K562 (cell line): ENCODE data around the gene ACOT7. TPM values are rescaled to one million over a fixed set of nuclear protein-coding genes. Genes with fewer than 3 reads are reported as not detected.

Experiments
- ATAC-seq: fragments of 200-7000 bp; cut with Tn5 transposase; 3 replicates; pipeline ENCODE4 v1.9.1; 2020; ENCODE audit warnings: moderate library complexity
- BruUV-seq: library from RNA; stranded (reverse); fragments of 400-500 nt; replicated peaks from 2 replicates; lab custom pipeline; 2021; lab: Mats Ljungman, UMichigan
- CTCF ChIA-PET: fragments of 300-600 bp; formaldehyde crosslinking; extraction: SDS; loops from one replicate; lab custom pipeline; 2021; ENCODE audit warnings: low intra/inter-chr PET ratio; lab: Yijun Ruan, JAX
- POLR2A ChIA-PET: fragments of 300-600, 350-650 bp; sonication (Branson Sonifier 250); formaldehyde crosslinking; extraction: SDS; loops from one replicate; lab custom pipeline; 2021; ENCODE audit warnings: antibody characterized with exemption, inconsistent platforms; lab: Yijun Ruan, JAX
- DNase-seq, 4 experiments: peaks; one replicate each; pipeline versions ENCODE4 v3.0.0 to v3.0.0-alpha.2; 2011 to 2018; ENCODE audit warnings: low spot score in 3 of 4, mixed read lengths in 3 of 4; ENCODE audit errors: extremely low read depth in 1 of 4
- FAIRE-seq: peaks from 2 replicates; lab custom pipeline; 2011; peaks lifted over from hg19 to GRCh38; lab: Jason Lieb, UNC
- H2AFZ ChIP-seq: 2 replicates; pipeline ENCODE4 v1.6.0; 2011; ENCODE audit warnings: low read depth, low read length, control low read depth, inconsistent platforms
- H3K27ac ChIP-seq: fragments of 200-600 bp; 3 replicates; pipeline ENCODE4 v1.8.0; 2011; ENCODE audit warnings: low read depth, mild to moderate bottlenecking, control low read depth, inconsistent platforms, low read length, moderate library complexity, mixed read lengths; ENCODE audit errors: extremely low read depth
- H3K27me3 ChIP-seq, 2 experiments: fragments of 300-600 bp in 1 of 2; 2 replicates in 1 of 2; 3 replicates in 1 of 2; pipeline versions ENCODE4 v1.6.0 to v1.8.0; 2011; ENCODE audit warnings: inconsistent platforms in 2 of 2, low read length in 2 of 2, mild to moderate bottlenecking in 1 of 2, mixed read lengths in 1 of 2, moderate library complexity in 1 of 2; ENCODE audit not compliant: control insufficient read depth in 2 of 2, insufficient read depth in 2 of 2
- H3K36me3 ChIP-seq: fragments of 300-600 bp; 3 replicates; pipeline ENCODE4 v1.8.0; 2011; ENCODE audit warnings: mild to moderate bottlenecking, low read length, inconsistent platforms; ENCODE audit not compliant: control insufficient read depth, insufficient read depth
- H3K4me1 ChIP-seq, 2 experiments: fragments of 200-600 bp in 1 of 2; replicated peaks in 1 of 2; 2 replicates in 1 of 2; 3 replicates in 1 of 2; pipeline versions ENCODE4 v1.5.1 to v1.8.0; 2011; ENCODE audit warnings: inconsistent platforms in 2 of 2, low read length in 2 of 2, mild to moderate bottlenecking in 1 of 2, mixed read lengths in 1 of 2, moderate library complexity in 1 of 2; ENCODE audit not compliant: control insufficient read depth in 2 of 2, insufficient read depth in 2 of 2
- H3K4me2 ChIP-seq: 2 replicates; pipeline ENCODE4 v1.6.1; 2011; ENCODE audit warnings: low read length, control low read depth, inconsistent platforms, mixed read lengths; ENCODE audit not compliant: insufficient read depth
- H3K4me3 ChIP-seq: fragments of 200-600 bp; sonication (generic), shearing (Covaris generic); 2 replicates; pipeline ENCODE4 v1.5.1; 2016; ENCODE audit warnings: control low read depth, inconsistent platforms
- H3K79me2 ChIP-seq: fragments of 200-600 bp; 3 replicates; pipeline ENCODE4 v1.8.0; 2011; ENCODE audit warnings: low read length, inconsistent platforms; ENCODE audit not compliant: control insufficient read depth, insufficient read depth
- H3K9ac ChIP-seq, 2 experiments: 2 replicates each; pipeline versions ENCODE4 v1.6.0 to v1.6.1; 2011; ENCODE audit warnings: low read depth in 2 of 2, low read length in 2 of 2, control low read depth in 1 of 2, inconsistent platforms in 1 of 2, mild to moderate bottlenecking in 1 of 2, mixed read lengths in 1 of 2; ENCODE audit not compliant: insufficient read depth in 1 of 2
- H3K9me1 ChIP-seq: one replicate; pipeline ENCODE4 v1.6.0; 2011; ENCODE audit warnings: inconsistent platforms, mild to moderate bottlenecking, low read length, moderate library complexity; ENCODE audit not compliant: control insufficient read depth, insufficient read depth
- H3K9me3 ChIP-seq: replicated peaks from 2 replicates; pipeline ENCODE4 v1.5.1; 2011; ENCODE audit warnings: low read depth, low read length, inconsistent platforms; ENCODE audit not compliant: control insufficient read depth, insufficient read depth
- H4K20me1 ChIP-seq: replicated peaks from 2 replicates; pipeline ENCODE4 v1.6.1; 2011; ENCODE audit warnings: low read length, inconsistent platforms, mixed read lengths; ENCODE audit not compliant: control insufficient read depth, insufficient read depth
- COPS2 ChIP-seq: fragments of 450-650 bp; conservative IDR thresholded peaks from 2 replicates; pipeline ENCODE4 v1.6.1; 2016; ENCODE audit warnings: mild to moderate bottlenecking, moderate library complexity
- ETV6 ChIP-seq, 3 experiments: fragments of 150-350 bp in 1 of 3; sonication (generic) in 1 of 3; formaldehyde crosslinking in 1 of 3; IDR thresholded peaks; 2 replicates each; pipeline versions ENCODE4 v1.6.1 to v1.8.0; 2014 to 2022; ENCODE audit warnings: borderline replicate concordance in 2 of 3, low read depth in 2 of 3, antibody characterized with exemption in 1 of 3, low read length in 1 of 3, mild to moderate bottlenecking in 1 of 3, missing genetic modification reagents in 1 of 3
- FOXO4 ChIP-seq: fragments of 450-650 bp; formaldehyde crosslinking; IDR thresholded peaks from 2 replicates; pipeline ENCODE4 v1.4.0; 2020; ENCODE audit warnings: mild to moderate bottlenecking, moderate library complexity
- PRDM10 ChIP-seq: fragments of 450-650 bp; IDR thresholded peaks from 2 replicates; pipeline ENCODE4 v1.6.1; 2018; ENCODE audit not compliant: partially characterized antibody
- RBM39 ChIP-seq: fragments of 200-400 bp; formaldehyde crosslinking; optimal IDR thresholded peaks from 2 replicates; pipeline ENCODE3; 2018; ENCODE audit warnings: low read depth, low read length
- SOX6 ChIP-seq: fragments of 450-650 bp; IDR thresholded peaks from 2 replicates; pipeline ENCODE4 v1.6.1; 2014; ENCODE audit warnings: mild to moderate bottlenecking
- ZBTB26 ChIP-seq: fragments of 450-650 bp; formaldehyde crosslinking; IDR thresholded peaks from 2 replicates; pipeline ENCODE4 v1.4.0; 2022; ENCODE audit warnings: missing genetic modification characterization
- ZNF184 ChIP-seq: sonication (generic); formaldehyde crosslinking; IDR thresholded peaks from 2 replicates; pipeline ENCODE4 v1.5.0; 2020; ENCODE audit warnings: missing genetic modification reagents
- ZNF197 ChIP-seq: fragments of 200-800 bp; sonication (Bioruptor generic); IDR thresholded peaks from 2 replicates; pipeline ENCODE4 v1.6.1; 2016; ENCODE audit warnings: low read depth, missing genetic modification characterization, missing compliant biosample characterization
- ZNF253 ChIP-seq: fragments of 250-450 bp; sonication (Bioruptor Pico); conservative IDR thresholded peaks from 2 replicates; pipeline ENCODE4 v1.6.1; 2021; ENCODE audit warnings: mild to moderate bottlenecking
- ZNF584 ChIP-seq: fragments of 200-800 bp; sonication (Bioruptor generic); IDR thresholded peaks from 2 replicates; pipeline ENCODE4 v1.6.1; 2016; ENCODE audit warnings: low read depth, mild to moderate bottlenecking, missing genetic modification characterization, missing compliant biosample characterization
- WGBS: fragments of 100-300 bp; shearing (Covaris generic); methylation state at CpG from one replicate; pipeline ENCODE4 v1.1.6; 2016; ENCODE audit warnings: low coverage, mixed read lengths; ENCODE audit not compliant: insufficient coverage; ENCODE audit errors: missing lambda C conversion rate; 5-methylcytosine and 5-hydroxymethylcytosine counted together
- in situ Hi-C: fragments of 300-500 bp; cut with MboI; formaldehyde crosslinking; loops from 4 replicates; pipeline ENCODE4 v1.15.0; 2018; ENCODE audit warnings: inconsistent platforms, mixed read lengths
- intact Hi-C: fragments of 100-400 bp; cut with micrococcal nuclease; formaldehyde crosslinking; loops from 2 replicates; pipeline ENCODE4 v1.14.2; 2022
- polyA plus RNA-seq, 8 experiments: library from polyadenylated mRNA; depleted of rRNA in 4 of 8; stranded (reverse) in 5 of 8; unstranded in 3 of 8; fragments of >200 nt; fragmentation: Nextera tagmentation in 2 of 8; fragmentation: Illumina TruSeq in 1 of 8; extraction: Ambion mirVana in 2 of 8; extraction: Trizol in 1 of 8; gene quantifications; 2 replicates each; pipeline versions ENCODE4 v1.2.1 to v1.2.3, GENCODE V29; 2011 to 2014; ENCODE audit warnings: inconsistent platforms in 1 of 8, missing spikeins in 1 of 8
- total RNA-seq, 7 experiments: library from RNA; depleted of rRNA in 6 of 7; stranded (reverse); fragments of >200 nt in 6 of 7; fragmentation: Illumina TruSeq in 2 of 7; extraction: Trizol in 2 of 7; gene quantifications; 2 replicates each; pipeline versions ENCODE4 v1.2.1 to v1.2.3, GENCODE V29; 2011 to 2021; ENCODE audit warnings: low replicate concordance in 1 of 7

The ACOT7 gene
- total and polyA plus RNA-seq, 9 of the 15 experiments (the other 6 are each of a cell fraction or from before 2014, with no cell fraction given) = 7.0 to 92.6 (median 37.2) TPM

- FAIRE-seq = no peak
- Histone ChIP-seq H3K4me2 (no peak overlapping the region), H3K9me3 (no peaks in the 10 kb centered on the region), H3K27me3 (no peaks in the 10 kb centered on the region), H4K20me1 (peaks cover 22% of the 10 kb centered on the region), H3K9ac (peak overlapping the region in 1 of 2 experiments; percentile 19; a peak in 1 of 4 replicates), H3K27ac (no peak overlapping the region), H3K9me1 (no peaks in the 10 kb centered on the region), H3K4me3 (no peak overlapping the region), H3K4me1 (peaks cover 0 to 73% of the 10 kb centered on the region in 2 experiments; a peak in 3 of 5 replicates), H3K79me2 (no peaks in the 10 kb centered on the region), H2AFZ (no peak overlapping the region), H3K36me3 (no peaks in the 10 kb centered on the region; the same call in 1 of the 3 replicates)
- in situ Hi-C loops = loop anchor here (25.0 kb wide), 1 partner anchor 946 kb away; no protein-coding TSS in a partner anchor
- no peak for ATAC-seq
- intact Hi-C loops = no loop called here
- WGBS = 56% methylated on average over 11 of the region's 11 CpGs
- ChIA-PET POLR2A (interaction anchor here (0.6 to 1.6 kb wide), 4 partner anchors 14 to 25 kb away, joined by 3 to 4 read pairs (median 3); no protein-coding TSS in a partner anchor), CTCF (no interaction called here)
- no peak for TF ChIP-seq COPS2
- TF ChIP-seq RBM39 = no peak
- TF ChIP-seq PRDM10 = no peak
- no peak for TF ChIP-seq ZBTB26 (CRISPR knock-in tag)
- no peak for TF ChIP-seq ZNF584 (CRISPR knock-in tag)
- no peak for TF ChIP-seq ETV6 (IDR thresholded peaks at IDR 0.05; ENCODE audit: borderline replicate concordance in 1 of 2, low read depth in 2 of 2, low read length in 1 of 2)
- TF ChIP-seq ETV6 (CRISPR knock-in tag; IDR thresholded peaks at IDR 0.05; ENCODE audit: borderline replicate concordance) = no peak
- no peak for TF ChIP-seq ZNF253 (CRISPR knock-in tag)
- no peak for TF ChIP-seq ZNF184 (CRISPR knock-in tag)
- no peak for TF ChIP-seq FOXO4 (CRISPR knock-in tag)
- no peak for TF ChIP-seq ZNF197 (CRISPR knock-in tag)
- no peak for TF ChIP-seq SOX6
- no peak for DNase-seq
- no TSS peak for BruUV-seq
Measured at GRCh38 chr1:6266641-6267040, 126.9 kb downstream of the ACOT7 start.
